Measurements from ENCODE around the gene CSK. TPM values are rescaled to one million over a fixed set of nuclear protein-coding genes. Genes with fewer than 3 reads are reported as not detected.

The CSK gene
- total RNA-seq, 1 donor from 2014 or later: 65.6 TPM

- no peaks in the 10 kb centered on the region for H3K9me3 ChIP-seq
- DNase-seq (no peak), ATAC-seq (no peak)
- TF ChIP-seq, protein P1, sequence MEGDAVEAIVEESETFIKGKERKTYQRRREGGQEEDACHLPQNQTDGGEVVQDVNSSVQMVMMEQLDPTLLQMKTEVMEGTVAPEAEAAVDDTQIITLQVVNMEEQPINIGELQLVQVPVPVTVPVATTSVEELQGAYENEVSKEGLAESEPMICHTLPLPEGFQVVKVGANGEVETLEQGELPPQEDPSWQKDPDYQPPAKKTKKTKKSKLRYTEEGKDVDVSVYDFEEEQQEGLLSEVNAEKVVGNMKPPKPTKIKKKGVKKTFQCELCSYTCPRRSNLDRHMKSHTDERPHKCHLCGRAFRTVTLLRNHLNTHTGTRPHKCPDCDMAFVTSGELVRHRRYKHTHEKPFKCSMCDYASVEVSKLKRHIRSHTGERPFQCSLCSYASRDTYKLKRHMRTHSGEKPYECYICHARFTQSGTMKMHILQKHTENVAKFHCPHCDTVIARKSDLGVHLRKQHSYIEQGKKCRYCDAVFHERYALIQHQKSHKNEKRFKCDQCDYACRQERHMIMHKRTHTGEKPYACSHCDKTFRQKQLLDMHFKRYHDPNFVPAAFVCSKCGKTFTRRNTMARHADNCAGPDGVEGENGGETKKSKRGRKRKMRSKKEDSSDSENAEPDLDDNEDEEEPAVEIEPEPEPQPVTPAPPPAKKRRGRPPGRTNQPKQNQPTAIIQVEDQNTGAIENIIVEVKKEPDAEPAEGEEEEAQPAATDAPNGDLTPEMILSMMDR (IDR thresholded peaks at IDR 0.05): no peak
- H3K4me1 ChIP-seq: peaks cover 8% of the 10 kb centered on the region
- no peak overlapping the region for H3K27ac ChIP-seq
- intact Hi-C loops (cut with DNase I): no loop called here
- no peaks in the 10 kb centered on the region for H3K27me3 ChIP-seq
- H3K4me3 ChIP-seq: no peak overlapping the region
- H3K36me3 ChIP-seq: peaks cover 58% of the 10 kb centered on the region
Measured at GRCh38 chr15:74799255-74799855, 17.5 kb downstream of the CSK start.

- H3K9me3 ChIP-seq: no peaks in the 10 kb centered on the region
- peaks cover 8% of the 10 kb centered on the region for H3K4me1 ChIP-seq
- DNase-seq: peak; percentile 90
- TF ChIP-seq, protein P1 (IDR thresholded peaks at IDR 0.05): peak; percentile 97
- H3K4me3 ChIP-seq: no peak overlapping the region
- no peaks in the 10 kb centered on the region for H3K27me3 ChIP-seq
- peak; percentile 96 for ATAC-seq
- intact Hi-C loops (cut with DNase I): no loop called here
- H3K36me3 ChIP-seq: peaks cover 60% of the 10 kb centered on the region
- peak overlapping the region; percentile 42 for H3K27ac ChIP-seq
Measured at GRCh38 chr15:74799856-74800558, 18.1 kb downstream of the CSK start.

GRCh38 chr15:74800559-74801094 lies 18.7 kb downstream of the CSK start:
- no peaks in the 10 kb centered on the region for H3K27me3 ChIP-seq
- TF ChIP-seq, protein P1 (IDR thresholded peaks at IDR 0.05): no peak
- peak; percentile 11 for ATAC-seq
- H3K4me1 ChIP-seq: peaks cover 8% of the 10 kb centered on the region
- DNase-seq: no peak
- intact Hi-C loops (cut with DNase I): no loop called here
- H3K4me3 ChIP-seq: no peak overlapping the region
- no peak overlapping the region for H3K27ac ChIP-seq
- no peaks in the 10 kb centered on the region for H3K9me3 ChIP-seq
- peaks cover 60% of the 10 kb centered on the region for H3K36me3 ChIP-seq

- no peaks in the 10 kb centered on the region for H3K9me3 ChIP-seq
- ATAC-seq (no peak), DNase-seq (no peak)
- no peaks in the 10 kb centered on the region for H3K27me3 ChIP-seq
- TF ChIP-seq, protein P1 (IDR thresholded peaks at IDR 0.05): no peak
- H3K36me3 ChIP-seq: peaks cover 60% of the 10 kb centered on the region
- peaks cover 8% of the 10 kb centered on the region for H3K4me1 ChIP-seq
- no peak overlapping the region for H3K27ac ChIP-seq
- intact Hi-C loops (cut with DNase I): no loop called here
- H3K4me3 ChIP-seq: no peak overlapping the region
Measured at GRCh38 chr15:74801311-74801997, 19.6 kb downstream of the CSK start.

- Histone ChIP-seq H3K4me1 (peaks cover 8% of the 10 kb centered on the region), H3K27me3 (no peaks in the 10 kb centered on the region), H3K9me3 (no peaks in the 10 kb centered on the region), H3K27ac (no peak overlapping the region), H3K36me3 (peaks cover 60% of the 10 kb centered on the region), H3K4me3 (no peak overlapping the region)
- DNase-seq: no peak
- intact Hi-C loops (cut with DNase I): no loop called here
- ATAC-seq: no peak
- TF ChIP-seq, protein P1 (IDR thresholded peaks at IDR 0.05): no peak
Measured at GRCh38 chr15:74802290-74802689, 20.4 kb downstream of the CSK start.
